ENCODE measurements around the gene PPP4R4.
A peak's percentile ranks its signal among the peaks of the same experiment; 100 is the strongest.

The PPP4R4 gene, protein sequence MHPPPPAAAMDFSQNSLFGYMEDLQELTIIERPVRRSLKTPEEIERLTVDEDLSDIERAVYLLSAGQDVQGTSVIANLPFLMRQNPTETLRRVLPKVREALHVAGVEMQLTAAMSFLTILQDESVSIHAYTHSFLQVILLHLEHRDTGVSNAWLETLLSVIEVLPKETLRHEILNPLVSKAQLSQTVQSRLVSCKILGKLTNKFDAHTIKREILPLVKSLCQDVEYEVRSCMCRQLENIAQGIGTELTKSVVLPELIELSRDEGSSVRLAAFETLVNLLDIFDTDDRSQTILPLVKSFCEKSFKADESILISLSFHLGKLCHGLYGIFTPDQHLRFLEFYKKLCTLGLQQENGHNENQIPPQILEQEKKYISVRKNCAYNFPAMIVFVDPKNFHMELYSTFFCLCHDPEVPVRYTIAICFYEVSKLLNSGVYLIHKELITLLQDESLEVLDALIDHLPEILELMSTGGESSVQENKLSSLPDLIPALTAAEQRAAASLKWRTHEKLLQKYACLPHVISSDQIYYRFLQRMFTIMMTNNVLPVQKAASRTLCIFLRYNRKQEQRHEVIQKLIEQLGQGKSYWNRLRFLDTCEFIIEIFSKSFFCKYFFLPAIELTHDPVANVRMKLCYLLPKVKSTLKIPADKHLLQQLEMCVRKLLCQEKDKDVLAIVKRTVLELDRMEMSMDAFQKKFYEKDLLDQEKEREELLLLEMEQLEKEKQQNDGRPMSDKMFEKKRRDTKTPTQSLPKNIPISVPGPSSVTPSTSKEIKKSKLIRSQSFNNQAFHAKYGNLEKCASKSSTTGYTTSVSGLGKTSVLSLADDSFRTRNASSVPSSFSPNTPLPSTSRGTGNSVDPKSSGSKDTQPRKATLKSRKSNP

GRCh38 chr14:94173885-94174603, at the start of gene PPP4R4:
PPP4R4 (plus strand) TSS chr14:94174322; CDS start chr14:94174466, 144 bp downstream.
- DNase-seq, result peak; percentile 84

DNA sequence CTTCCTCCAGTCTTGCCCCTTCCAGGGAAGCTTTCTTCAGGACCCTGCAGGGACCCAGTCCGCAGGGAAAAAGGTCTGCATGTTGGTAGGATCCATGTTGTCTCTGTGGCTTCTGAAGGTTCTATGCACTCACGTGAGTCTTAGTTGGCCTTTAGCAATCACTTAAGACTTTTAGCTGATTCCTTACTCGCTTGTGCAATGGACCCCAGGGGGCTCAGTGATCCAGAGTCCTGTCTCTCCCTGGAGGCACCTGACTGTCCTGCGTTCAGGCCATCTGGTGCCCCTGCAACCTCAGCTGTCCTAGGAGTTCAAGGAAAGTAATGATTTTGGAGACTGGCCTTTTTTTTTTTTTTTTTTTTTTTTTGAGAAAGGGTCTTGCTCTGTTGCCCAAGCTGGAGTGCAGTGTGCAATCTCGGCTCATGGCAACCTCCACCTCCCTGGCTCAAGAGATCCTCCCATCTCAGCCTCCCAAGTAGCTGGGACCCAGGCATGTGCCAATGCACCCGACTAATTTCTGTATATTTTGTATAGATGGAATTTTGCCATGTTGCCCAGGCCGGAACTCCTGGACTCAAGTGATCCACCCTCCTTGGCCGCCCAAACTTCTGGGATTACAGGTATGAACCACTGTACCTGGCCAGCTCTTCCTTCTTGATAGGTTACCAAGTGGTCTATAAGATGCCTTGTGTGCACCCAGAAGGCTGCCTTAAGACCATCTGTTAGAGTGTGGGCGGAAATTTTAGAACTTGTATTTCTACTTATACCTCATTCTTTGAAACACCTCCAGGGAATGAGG, 49.3 kb upstream of the PPP4R4 start:
- DNase-seq, result no peak

DNA sequence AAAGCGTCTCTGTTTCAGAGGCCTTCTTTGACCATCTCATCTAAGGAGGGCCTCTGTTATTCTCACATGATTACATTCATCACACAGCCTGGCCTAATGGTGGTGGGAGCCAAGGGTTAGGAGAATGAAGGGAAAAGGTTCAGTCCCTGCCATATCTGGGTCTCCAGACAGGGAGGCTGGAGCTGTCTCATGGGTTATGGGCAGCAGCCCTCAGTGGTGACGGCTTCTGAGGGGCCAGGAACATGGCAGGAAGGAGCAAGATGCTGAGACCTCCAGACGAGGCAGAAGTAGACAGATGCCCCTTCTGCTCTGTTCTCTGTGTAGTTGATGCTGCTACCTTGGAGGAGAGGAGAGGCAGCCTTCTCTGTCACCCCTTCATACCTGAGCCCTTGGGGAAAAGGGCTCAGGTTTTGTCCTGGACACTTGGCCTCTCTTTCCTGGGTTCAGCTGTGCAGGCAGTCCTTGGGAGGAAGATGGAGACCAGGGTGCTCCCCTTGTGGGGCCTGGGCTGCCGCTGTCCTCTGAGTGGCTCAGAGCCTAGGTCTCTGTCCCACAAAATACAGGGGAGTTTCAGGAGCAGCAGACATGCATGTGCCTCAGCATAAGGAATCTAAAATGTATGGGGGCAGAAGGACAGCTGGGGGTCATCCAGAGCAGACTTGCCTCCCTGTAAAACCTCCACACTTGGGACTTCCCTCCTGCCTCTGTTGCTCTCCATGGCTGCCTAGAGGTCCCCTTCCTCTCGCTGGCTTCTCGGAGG, 48.3 kb upstream of the PPP4R4 start:
- DNase-seq, result no peak

DNA sequence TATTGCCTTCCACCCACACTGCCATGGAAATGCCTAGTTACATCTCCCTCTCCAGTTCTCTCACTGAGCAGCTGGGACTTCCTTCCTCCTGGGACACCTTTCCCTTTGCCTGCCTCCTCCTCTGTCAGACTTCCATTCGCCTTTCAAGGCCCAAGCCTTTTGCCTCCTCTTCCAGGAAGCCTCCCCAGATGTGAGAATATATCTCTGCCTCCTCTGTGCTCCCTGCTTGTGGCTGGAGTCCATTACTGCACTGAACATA, 47.8 kb upstream of the PPP4R4 start:
- DNase-seq, result no peak

- no peak for DNase-seq
These were observed 47.3 kb upstream of the PPP4R4 start for GRCh38 chr14:94126800-94127199.

- DNase-seq, result no peak
These were observed 46.8 kb upstream of the PPP4R4 start for GRCh38 chr14:94127330-94127729.

DNA sequence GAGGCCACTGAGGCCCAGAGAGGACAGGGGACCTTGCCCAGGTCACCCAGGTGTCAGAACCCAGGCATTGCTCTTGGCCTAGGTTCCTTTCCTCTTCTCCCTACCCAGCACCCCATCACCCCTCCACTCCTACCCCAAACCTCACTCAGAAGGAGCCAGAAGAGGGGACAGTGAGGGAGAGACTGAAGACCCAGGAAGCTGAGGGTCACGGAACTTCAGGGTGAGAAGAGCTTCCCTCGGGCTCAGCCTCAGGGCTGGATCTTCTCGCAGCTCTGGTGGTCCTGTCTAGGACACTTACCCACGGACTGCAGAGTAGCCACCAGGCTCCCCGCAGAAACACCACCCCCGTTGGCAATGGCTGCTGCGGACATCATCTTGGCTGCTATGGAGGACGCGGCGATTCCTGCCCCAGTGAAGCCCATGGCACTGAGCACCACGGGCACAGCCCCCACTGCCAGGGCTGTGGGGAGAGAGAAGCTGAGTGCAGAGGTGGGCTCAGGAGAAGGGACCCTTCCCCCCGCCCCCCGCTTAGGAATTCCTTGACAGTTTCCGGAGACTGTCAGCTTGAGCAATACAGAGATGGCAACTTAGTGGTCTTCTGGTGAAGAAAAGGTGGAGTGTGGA, 45.8 kb upstream of the PPP4R4 start:
- DNase-seq, result no peak

GRCh38 chr14:94129111-94129757, 44.9 kb upstream of the PPP4R4 start, which contains the start of gene IFI27L2:
IFI27L2 (minus strand) TSS chr14:94129604; CDS start chr14:94129564, 40 bp downstream.
- peak; percentile 55 for DNase-seq

- DNase-seq, result peak; percentile 10
These were observed 44.2 kb upstream of the PPP4R4 start for GRCh38 chr14:94129758-94130414.

GRCh38 chr14:94132285-94132887, 41.7 kb upstream of the PPP4R4 start:
- DNase-seq, result peak; percentile 56

GRCh38 chr14:94135476-94135875, 38.6 kb upstream of the PPP4R4 start:
- DNase-seq, result no peak

DNA sequence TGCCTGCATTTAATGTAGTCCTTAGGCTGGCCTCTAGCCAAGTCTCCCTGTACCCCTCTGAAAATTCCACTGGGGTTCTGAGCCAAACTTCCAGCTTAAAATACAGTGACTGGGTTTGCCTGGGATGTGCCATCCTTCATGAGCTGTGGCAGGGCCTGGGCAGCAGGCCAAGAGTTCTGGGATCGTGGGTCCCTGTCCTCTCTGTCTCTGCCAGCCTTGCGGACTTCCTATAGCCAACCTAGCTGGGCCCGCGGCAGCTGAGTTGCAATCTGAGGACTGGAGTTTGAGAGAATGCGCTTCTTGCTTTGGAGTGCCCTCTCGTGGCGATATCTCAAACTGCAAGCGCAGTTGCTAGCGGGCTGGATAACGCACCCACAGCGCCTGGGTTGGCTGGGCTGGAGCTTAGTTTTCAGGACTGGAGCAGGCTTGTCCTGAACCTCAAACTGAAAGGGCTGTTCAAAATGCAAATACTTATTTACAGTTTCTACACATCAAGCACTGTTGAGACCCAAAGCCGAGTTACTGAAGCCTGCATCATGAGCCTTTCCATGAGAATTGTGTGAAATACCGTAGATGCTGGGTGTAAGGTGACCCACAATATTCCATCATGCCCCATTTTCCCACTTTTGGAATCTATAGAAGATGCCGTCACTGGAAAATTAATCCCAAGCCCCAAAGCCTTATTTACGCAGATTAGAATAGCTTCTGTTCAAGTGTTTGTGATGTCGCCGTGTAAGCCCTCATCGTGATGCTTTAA, 37.4 kb upstream of the PPP4R4 start:
- peak; percentile 86 for DNase-seq

DNA sequence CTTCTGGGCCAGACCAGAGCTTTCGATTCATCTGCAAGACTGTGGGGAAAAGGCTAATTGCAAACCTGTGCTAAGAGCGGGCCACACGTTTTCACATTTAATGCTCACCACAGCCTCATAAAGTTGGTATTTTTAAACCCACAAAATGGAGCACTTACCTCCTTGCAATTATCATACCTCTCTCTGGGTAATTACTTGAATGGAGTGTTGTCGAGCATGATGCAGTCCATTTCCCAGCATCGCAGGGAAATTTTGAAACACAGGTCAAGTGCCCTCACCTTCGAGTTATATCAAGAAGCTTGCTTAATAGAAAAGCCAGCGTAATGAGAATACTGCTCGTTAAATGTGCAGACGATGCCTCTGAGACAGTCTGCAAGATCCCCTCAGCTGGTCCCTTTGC, 35.9 kb upstream of the PPP4R4 start:
- DNase-seq, result no peak

DNA sequence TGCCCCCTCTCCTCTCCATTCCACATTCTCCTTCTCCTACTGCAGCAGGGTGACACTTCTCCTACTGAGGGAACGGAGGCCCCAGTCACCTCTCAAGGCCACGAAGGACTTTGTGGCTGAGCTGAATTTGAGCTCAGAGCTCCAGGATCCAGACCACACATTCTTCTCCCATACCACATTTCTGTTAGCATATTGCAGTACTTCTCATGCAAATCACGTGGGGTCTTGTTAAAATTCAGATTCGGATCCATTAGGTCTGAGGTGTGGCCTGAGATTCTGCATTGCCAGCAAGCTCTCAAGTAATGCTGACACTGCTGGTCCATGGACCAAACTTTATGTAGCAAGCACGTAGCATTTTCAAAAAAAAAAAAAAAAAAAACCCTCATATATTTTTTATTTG, 35.1 kb upstream of the PPP4R4 start:
- DNase-seq, result no peak

DNA sequence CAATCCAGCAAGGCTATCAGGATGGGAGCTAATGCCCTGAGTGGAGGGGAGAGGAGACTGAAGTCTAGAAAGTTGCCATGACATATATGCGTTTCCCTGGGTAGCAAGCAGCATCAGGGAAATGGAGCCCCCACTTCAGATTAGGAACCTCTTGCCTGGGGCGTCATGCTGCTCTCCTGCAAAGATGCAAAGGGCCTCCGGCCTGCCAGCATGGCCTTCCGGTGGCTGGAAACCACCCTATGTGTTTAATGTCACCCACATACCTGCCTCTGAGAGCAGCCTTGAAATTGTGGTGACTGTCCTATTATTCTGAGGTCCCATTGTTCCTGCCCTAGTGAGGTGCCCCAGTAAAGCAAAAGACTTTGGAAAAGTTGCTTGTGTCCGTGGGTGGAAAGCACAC, 34.7 kb upstream of the PPP4R4 start:
- no peak for DNase-seq

- no peak for DNase-seq
These were observed 31.9 kb upstream of the PPP4R4 start for GRCh38 chr14:94142247-94142646.

GRCh38 chr14:94142836-94143235, 31.3 kb upstream of the PPP4R4 start:
- no peak for DNase-seq

DNA sequence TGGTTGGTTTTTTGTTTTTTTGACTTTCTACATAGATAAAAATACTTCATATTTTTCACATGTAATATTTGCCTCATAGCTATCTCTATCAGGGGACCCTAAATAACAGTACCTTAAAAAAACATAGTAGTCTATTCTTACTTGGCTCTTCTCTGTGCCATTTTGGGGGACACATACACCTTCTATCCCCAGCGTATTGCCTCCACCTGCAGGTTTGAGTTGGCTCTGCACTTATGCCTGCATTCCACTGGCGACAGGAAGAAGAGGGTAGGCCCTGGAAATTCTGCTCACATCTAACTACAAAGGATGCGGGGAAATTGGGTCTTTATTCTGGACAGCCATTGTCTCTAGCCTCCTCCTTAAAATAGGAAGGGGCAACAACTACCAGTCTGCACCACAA, 30.9 kb upstream of the PPP4R4 start:
- no peak for DNase-seq

- DNase-seq, result no peak
These were observed 30.4 kb upstream of the PPP4R4 start for GRCh38 chr14:94143711-94144110.

Data from activated CD4-positive, alpha-beta T cell treated with anti-CD3 and anti-CD28 coated beads, Interleukin-2, amount 50 U/mL, for 1 hour (primary cell).